Inflammatory macrophage treated with lipopolysaccharide for 1 hour (primary cell): ENCODE data around the gene GRM7.

Experiments
- DNase-seq, 2 donors: peaks; one replicate each; pipeline ENCODE4 v3.0.0-alpha.2; 2020 to 2022

The GRM7 gene

GRCh38 chr3:7421065-7421464 is 560.1 kb downstream of the GRM7 start:
- DNase-seq = no peak

DNA sequence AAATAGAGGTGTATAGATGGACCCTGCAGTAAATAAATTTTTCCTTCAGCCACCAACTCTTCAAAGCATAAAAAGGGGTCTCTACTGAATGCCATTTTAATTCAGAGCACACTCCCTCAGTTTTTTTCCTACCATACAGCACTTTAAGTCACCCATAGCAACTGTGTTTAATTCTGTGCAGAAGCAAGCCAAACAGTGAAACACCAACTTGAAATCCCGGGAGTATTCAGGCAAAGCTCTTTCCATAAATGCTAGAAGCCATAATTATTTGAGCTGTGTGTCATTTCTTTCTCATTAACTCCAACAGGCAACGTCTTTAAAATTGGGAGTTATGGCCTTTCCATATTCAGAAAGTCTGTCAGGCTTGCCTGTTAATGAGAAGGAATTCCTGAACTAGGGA is 562.1 kb downstream of the GRM7 start:
- no peak for DNase-seq

- DNase-seq = no peak
Observed at GRCh38 chr3:7423995-7424394, 563.1 kb downstream of the GRM7 start.

DNA sequence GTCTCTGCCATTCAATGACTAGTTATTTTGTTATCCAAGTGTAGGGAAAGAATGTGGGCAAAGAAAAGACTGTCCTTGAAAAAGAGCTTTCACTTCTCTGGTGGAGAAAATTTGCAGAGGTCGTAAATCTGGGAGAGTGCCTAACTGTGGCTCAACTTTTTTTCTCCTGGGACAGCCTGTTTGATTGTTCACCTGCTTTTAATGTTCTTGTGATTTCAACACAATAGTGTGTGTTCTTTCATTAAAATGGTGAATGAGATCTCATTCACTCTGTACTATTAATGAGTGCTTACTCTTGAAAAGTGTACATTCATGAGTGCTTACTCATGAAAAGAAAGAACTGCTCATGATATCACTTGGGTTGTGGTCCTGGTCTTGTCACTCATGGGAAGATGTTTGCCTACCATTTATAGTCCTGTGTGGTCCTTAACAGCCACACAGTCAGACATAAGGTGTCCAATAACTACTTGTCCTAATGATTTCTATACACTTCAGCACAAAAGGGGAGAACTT is 567.3 kb downstream of the GRM7 start:
- no peak for DNase-seq

DNA sequence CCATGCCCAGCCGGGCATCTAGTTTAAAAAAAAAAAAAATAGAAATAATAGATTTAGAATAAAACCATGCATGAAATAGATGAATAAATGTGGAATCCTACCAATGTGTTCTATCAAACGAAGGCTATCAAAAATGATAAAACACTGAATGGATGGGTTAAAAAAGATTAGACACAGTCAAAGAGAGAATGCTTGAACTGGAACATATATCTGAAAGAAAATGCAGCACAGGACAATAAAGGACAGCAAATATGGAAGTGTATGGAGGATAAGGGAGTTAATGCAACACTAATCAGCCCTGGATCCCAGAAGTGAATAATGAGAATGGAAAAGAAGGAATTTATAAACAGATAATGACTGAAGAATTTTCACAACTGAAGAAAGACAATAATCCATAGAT is 571.7 kb downstream of the GRM7 start:
- no peak for DNase-seq

GRCh38 chr3:7433073-7433472 is 572.2 kb downstream of the GRM7 start:
- DNase-seq = no peak

DNA sequence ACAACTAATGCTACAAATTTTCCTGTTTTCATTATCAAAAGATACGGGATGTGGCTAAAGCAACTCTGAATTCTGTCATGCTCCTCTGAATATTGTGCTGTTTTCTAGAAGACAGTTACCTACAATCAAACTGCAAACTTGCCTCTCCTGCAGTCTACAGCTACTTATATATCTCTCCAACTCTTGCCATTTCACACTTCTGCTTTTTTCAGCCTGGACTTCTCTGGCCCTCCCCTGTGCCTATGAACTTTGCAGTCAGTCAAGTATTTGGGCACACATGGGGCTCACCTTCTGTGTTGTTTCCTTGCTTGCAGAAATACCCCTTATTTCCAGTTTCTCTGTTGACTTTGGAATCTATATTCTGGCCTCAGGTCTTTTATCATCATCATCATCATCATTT is 575.6 kb downstream of the GRM7 start:
- no peak for DNase-seq

DNA sequence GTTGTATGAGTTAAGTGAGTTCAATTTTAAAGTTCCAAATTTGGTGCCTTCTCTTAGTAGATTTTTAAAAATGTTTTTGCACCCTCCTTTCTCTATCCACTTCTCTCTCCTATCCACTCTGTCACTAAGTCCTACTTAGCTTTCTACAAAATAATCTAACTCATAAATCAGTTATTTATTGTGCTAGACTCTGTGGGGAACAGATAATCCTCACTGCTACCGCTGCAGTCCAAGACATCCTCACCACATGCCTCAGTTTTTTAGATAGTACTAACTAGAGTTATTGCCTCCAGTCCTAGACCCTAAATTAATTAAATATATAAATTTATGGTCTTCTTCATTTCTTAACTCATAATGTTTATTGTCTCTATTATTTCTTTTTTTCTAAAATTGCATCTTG is 576.3 kb downstream of the GRM7 start:
- no peak for DNase-seq

DNA sequence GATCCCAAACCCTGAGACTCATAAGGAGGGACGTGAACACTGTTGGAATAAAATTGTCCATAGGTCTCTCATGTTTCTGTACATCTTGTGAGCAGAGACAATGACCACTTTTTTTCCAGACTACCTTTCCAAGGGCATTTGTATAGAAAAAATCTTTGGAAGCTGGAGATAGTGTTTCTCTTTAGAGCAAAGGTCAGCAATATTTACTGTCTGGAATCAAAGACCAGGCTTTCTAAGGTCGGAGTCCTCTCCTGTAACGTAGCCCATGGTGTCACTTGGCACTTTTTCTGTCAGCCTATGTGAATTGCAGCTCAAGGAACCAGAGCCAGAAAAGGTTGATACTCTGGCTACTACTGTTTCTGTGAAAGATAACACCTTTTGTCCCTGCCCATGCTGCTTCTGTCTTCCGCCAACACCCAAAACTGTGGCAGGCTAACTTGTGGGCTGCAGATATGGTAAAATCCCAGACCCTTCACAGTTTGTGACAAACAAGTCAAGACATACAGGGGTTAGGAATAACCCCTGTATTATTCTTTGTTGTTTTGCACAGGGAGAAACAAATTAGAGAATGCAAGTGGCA is 578.3 kb downstream of the GRM7 start:
- DNase-seq = no peak

DNA sequence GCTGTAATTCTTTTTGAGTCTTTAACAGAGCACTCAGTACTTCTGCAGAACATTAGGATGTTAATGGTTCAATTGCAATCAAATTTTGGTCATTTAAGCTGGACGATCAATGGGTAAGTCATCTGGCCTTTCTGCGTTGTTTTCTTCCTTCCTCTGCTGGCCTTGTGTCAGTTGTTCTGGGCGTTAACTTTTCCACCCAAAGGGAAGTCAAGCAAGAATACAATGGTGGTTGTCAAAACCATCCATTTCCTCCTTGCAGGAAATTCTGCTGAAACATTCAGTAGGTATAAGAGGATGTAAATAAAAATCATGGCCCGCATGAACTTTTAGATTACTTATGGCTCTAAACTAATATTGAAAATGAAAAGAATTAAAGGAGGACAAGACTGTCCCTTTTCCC is 584.0 kb downstream of the GRM7 start:
- DNase-seq = no peak

DNA sequence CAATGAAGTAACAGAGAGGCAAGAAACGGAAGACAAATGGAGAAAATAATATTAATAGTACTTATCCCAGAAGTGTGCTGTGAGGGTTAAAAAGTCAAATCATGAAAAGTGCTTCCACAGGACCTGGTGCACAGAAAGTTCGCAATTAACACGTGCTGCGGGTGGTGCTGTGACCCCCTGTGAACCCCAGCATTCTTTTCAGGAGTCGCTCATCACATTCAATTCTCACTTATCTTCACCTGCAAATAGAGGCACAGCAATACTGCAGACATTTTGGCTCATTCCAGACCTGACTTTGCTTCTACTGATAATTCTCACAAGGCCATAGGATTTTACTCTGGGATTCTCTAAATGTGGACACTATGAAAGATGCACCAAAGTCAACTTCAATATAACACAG is 584.4 kb downstream of the GRM7 start:
- no peak for DNase-seq

- DNase-seq = peak in 1 of 2 donors; percentile 24
Observed at GRCh38 chr3:7447197-7447769, 586.4 kb downstream of the GRM7 start.

DNA sequence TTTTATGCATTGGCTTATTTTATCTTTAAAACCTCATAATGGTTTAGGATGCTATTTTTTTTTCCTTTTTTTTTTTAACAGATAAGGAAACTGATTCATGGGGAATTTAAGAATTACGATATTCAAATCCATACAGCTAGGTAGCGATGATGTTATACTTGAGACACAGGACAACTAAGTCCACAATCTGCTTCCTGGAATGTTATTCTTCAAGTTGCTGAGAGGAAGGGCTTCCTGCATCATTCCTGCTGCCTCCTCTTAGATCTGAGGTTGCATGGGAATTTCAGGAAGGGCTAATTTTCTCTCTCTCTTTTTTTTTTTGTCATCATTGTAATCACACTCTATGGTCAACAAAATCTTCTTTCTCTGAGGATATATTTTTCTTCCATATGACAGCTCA is 595.5 kb downstream of the GRM7 start:
- no peak for DNase-seq

DNA sequence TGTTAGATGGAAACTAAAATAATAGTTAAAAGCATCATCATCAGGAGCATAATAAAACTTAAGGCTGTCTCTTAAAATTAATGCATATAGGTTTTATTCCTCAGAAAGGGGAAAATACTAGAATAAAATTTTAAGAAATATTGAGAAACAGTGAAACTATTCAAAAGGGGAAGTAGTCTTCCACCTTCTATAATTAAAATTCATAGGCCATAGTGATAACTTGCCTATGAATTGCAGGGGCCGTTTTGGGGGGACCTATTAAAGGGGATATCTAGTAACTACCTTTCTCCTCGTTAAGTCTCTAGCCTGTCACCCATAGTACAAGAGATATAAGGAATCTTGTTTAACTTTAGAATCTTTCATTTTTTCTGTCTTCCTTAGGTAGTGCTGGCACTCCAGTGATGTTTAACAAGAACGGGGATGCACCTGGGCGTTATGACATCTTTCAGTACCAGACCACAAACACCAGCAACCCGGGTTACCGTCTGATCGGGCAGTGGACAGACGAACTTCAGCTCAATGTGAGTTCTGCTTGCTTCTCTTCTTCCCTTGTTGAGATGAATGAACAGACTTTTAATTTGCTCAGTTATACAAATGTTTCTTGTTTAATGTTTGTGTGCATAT is 600.4 kb downstream of the GRM7 start:
- DNase-seq = no peak

GRCh38 chr3:7469866-7470265 is 609.0 kb downstream of the GRM7 start:
- DNase-seq = no peak

DNA sequence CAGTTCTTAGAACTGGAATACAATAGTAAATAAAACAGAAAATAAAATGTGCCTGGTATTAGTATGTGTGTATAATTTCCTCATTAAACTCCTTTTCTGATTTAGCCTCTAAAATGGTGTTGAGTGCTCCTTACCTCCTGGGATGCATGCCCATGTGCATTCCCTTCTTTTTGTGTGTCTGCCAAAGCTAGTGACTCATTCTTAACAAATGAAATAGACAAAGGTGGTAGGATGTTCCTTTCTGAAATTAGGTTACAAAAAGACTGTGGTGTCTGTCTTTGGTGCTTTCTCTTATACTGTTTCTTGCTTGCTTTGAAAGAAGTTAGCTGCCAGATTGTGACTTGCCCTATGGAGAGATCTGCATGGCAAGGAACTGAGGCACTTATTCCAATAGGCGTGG is 623.7 kb downstream of the GRM7 start:
- no peak for DNase-seq

- no peak for DNase-seq
Observed at GRCh38 chr3:7487763-7488162, 626.8 kb downstream of the GRM7 start.

- no peak for DNase-seq
Observed at GRCh38 chr3:7489417-7489816, 628.5 kb downstream of the GRM7 start.

DNA sequence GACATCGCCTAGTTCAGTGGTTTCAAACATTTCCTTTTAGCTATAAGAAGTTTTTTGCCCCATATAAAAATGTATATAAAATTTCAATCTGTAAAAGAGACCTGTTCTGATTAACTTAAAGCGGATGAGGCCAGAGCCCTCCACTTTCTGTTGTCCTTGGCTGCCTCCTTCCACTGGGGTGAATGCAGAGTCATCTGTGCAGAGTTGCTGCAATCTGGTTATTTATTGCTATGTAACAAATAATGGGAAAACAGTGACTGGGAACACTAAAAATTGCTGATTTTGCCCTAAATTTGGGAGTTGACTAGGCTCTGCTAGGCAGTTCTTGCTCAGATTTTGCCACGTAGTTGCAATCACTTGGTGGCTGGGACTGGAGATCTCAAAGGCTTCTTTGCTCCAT is 637.8 kb downstream of the GRM7 start:
- no peak for DNase-seq

- no peak for DNase-seq
Observed at GRCh38 chr3:7503431-7503830, 642.5 kb downstream of the GRM7 start.

DNA sequence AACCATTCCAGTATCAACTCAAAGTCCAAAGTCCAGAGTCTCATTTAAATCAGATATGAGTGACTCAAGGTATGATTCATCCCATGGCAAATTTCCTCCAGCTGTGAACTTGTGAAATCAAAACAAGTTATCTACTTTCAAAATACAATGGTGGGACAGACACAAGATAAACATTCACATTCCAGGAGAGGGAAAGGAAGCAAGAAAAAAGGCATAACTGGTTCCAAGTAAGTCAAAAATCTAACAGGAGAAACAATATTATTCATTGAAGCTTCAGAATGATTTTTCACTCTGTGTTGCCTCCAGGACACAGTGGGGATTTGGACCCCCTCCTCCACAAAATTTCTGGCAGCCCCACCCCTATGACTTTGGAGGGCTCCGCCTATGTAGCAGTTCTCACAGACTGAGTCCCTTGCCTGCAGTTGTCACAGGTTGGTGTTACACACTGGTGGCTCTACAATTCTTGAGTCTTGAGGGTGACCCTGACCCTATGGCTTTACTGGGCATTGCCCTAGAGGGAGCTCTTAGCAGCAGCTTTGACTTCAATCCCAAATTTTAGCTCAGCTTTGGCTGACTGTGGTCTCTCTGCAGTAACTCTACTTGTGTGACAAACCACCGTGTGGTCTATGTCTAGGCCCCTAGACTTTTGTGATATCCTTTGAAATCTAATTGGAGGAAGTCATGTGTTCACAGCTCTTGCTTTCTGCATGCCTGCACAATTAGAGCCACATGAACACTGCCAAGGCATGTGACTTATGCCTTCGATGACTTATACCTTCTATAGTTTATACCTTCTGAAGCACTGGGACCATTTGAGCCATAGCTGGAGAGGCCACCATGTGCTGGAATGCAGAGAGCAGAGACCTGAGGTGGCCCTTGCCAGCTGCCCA is 644.2 kb downstream of the GRM7 start:
- no peak for DNase-seq

DNA sequence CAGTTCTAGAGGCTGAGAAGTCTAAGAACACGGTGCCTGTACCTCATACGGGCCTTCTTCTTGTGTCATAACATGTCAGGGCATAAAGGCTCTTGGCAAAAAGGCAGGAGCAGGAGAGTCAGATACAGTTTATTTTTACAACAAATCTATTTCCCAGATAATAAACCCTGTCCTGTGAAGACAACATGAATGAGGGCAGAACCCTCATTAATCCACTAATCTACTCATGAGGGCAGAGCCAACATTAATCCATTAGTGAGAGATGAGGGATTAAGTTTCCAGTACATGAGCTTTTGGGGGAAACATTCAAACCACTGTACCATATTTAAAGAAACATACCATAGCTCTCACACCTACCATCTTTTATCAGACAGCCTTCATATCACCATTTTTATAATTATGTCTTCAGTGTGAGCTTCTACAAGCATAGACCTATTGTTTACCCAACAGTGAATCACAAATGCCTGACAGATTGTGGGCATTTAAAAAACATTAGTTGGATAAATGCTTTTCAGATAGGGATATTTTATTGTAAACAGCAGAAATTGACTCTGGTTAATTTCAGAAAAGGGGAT is 645.8 kb downstream of the GRM7 start:
- no peak for DNase-seq

DNA sequence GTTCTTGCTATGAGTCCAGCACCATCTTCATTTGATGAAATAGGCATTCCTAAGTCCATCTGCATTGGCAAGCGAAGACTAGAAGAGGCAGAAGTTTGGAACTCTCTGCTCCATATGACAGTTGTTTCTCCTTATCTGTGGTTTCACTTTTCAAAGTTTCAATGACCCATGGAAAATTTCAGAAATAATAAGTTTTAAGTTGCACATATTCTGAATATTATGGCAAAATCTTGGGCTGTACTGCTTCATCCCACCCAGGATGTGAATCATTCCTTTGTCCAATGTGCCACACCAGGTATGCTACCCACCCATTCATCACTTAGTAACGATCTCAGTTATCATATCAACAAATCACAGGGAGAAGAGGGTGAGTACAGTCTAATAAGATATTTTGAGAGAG is 647.9 kb downstream of the GRM7 start:
- no peak for DNase-seq
